Gastroesophageal sphincter (tissue), 3 donors: ENCODE data around the gene THEM4.

Experiments used
- POLR2A ChIP-seq, 2 donors: fragments of 450-650 bp; IDR thresholded peaks; one replicate each; pipeline ENCODE4 v1.6.1; 2017; ENCODE audit warnings: antibody characterized with exemption in 2 of 2, mild to moderate bottlenecking in 2 of 2, moderate library complexity in 1 of 2
- TF ChIP-seq, protein P1 (sequence below), 4 experiments: fragments of 200-600 bp in 2 of 4; fragments of 450-650 bp in 2 of 4; sonication (generic) in 1 of 4; IDR thresholded peaks; one replicate each; pipeline ENCODE4 v1.5.1; 2017 to 2019; ENCODE audit warnings: antibody characterized with exemption in 4 of 4, mild to moderate bottlenecking in 2 of 4, moderate library complexity in 2 of 4

DNA sequence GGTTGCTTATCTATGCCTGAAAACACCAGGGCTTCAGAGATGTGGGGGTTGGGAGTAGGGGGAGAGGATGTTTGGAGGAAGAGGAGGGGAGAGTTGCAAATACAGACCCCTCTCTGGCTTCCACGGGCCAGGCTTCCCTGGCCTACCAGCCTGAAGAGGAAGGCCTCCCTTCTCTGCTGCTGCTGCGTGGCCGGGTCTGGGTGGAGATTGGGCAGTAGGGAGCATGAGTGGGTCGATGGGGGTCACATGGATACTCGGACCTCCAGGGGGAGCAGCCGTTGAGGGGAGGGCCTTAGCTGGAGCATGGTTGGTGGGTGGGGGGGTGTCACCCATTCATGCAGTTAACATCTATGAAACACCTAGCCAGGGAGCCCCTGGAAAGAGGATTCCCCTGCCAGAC lies 79.3 kb downstream of the THEM4 start:
- TF ChIP-seq, protein P1, sequence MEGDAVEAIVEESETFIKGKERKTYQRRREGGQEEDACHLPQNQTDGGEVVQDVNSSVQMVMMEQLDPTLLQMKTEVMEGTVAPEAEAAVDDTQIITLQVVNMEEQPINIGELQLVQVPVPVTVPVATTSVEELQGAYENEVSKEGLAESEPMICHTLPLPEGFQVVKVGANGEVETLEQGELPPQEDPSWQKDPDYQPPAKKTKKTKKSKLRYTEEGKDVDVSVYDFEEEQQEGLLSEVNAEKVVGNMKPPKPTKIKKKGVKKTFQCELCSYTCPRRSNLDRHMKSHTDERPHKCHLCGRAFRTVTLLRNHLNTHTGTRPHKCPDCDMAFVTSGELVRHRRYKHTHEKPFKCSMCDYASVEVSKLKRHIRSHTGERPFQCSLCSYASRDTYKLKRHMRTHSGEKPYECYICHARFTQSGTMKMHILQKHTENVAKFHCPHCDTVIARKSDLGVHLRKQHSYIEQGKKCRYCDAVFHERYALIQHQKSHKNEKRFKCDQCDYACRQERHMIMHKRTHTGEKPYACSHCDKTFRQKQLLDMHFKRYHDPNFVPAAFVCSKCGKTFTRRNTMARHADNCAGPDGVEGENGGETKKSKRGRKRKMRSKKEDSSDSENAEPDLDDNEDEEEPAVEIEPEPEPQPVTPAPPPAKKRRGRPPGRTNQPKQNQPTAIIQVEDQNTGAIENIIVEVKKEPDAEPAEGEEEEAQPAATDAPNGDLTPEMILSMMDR (IDR thresholded peaks at IDR 0.05): no peak
- TF ChIP-seq POLR2A (IDR thresholded peaks at IDR 0.05): no peak
